GM12801 (cell line): Measurements from ENCODE around the gene NEU2.

ENCODE experiments used
- TF ChIP-seq, protein P1 (sequence below): IDR thresholded peaks from one replicate; pipeline ENCODE4 v1.5.1; 2011; ENCODE audit warnings: control low read depth; ENCODE audit not compliant: insufficient read length; ENCODE audit errors: extremely low read depth

Gene NEU2

DNA sequence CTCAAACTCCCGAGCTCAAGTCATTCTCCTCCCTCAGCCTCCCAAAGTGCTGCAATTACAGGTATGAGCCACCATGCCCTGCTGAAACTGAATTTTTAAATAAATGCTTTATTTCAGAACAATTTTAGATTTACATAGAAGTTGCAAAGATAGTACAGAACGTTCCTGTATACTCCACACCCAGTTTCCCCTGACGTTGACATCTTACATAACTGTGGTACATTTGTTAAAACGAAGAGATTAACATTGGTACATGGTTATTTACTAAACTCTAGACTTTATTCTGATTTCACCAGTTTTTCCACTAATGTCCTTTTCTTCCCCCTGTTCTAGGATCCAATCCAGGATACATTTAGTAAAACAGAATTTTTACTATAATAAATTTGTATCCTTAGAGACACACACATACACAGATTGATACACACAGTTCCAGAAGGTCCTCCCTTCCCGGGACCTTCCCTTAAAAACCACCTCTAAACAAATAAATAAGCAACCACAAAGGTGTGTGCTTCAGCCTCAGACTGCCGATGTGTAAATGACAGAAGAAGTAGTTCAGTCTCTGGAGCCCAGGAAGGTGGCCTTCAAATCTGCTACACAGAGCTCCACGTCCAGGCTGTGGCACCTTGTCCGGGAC is 6.9 kb downstream of the NEU2 start:
- TF ChIP-seq, protein P1, sequence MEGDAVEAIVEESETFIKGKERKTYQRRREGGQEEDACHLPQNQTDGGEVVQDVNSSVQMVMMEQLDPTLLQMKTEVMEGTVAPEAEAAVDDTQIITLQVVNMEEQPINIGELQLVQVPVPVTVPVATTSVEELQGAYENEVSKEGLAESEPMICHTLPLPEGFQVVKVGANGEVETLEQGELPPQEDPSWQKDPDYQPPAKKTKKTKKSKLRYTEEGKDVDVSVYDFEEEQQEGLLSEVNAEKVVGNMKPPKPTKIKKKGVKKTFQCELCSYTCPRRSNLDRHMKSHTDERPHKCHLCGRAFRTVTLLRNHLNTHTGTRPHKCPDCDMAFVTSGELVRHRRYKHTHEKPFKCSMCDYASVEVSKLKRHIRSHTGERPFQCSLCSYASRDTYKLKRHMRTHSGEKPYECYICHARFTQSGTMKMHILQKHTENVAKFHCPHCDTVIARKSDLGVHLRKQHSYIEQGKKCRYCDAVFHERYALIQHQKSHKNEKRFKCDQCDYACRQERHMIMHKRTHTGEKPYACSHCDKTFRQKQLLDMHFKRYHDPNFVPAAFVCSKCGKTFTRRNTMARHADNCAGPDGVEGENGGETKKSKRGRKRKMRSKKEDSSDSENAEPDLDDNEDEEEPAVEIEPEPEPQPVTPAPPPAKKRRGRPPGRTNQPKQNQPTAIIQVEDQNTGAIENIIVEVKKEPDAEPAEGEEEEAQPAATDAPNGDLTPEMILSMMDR = no peak

DNA sequence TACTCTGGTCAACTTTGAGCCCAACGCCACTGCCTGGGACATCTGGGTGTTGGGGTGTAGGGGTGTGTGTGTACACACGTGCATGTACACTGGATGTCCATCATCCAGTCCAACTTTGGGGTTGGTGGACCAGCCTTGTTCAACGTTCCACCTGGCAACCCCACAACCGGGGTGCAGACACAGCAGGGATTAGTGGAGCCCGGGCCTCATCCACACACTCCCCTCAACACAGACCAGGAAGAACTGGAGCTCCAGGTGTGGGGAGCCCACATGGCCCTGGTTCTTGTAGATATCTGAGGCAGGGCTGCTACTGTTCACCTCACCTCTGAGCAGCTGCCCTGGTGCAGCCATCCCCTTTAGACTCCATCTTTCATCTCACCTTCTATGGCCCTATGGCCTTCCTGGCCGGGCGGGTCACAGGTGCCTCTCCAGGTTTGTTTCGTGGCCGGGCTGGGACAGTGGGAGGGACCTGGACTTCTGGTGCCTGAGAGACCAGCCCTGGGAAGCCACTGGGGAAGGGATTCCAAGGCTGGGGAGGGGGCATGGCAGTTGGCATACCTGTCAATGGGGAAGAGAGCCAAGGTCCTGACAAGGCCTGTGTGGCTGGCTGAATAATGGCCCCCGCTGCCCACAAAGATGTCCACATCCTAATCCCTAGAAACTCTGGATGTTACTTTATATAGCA is 7.5 kb downstream of the NEU2 start:
- TF ChIP-seq, protein P1 = no peak

DNA sequence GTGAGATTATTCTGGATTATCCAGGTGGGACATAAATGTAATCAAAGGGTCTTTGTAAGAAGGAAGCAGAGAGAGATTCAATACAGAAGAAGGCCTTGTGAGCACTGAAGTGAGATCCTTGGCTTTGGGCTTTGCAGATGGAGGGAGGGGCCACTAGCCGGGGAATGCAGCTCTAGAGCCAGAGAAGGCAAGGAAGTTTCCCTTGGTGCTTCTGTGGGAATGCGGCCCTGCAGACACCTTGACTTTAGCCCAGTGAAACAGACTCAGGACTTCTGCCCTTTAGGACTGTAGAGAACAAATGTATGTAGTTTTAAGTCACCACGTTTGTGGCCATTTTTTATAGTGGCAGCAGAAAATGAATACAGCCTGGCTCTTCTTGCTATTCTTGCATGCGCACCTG is 8.1 kb downstream of the NEU2 start:
- TF ChIP-seq, protein P1 = no peak

DNA sequence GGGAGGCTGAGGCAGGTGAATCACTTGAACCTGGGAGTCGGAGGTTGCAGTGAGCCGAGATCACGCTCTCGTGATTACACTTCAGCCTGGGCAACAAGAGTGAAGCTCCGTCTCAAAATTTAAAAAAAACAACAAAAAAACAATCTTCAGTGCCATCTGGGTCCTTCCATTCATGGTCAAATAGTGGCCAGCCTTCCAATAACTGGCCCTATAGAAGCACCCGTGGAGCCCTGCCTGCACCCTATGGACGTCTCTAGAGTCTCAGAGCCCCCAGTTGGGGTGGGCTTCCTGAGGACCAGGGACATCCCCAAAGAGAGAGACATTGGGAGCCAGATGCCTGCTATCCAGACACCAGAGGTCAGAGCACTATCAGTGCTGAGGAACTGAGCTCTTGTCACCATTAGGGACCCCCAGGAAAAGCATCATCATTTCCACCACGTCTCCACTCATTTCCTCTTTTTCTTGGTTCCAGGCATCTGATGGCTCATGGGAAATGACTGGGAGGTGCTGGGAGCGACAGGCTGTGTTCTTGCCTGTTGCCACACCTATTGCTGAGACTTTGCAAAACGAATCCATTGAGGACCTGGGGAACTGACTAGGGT is 9.4 kb downstream of the NEU2 start:
- TF ChIP-seq, protein P1 = no peak

DNA sequence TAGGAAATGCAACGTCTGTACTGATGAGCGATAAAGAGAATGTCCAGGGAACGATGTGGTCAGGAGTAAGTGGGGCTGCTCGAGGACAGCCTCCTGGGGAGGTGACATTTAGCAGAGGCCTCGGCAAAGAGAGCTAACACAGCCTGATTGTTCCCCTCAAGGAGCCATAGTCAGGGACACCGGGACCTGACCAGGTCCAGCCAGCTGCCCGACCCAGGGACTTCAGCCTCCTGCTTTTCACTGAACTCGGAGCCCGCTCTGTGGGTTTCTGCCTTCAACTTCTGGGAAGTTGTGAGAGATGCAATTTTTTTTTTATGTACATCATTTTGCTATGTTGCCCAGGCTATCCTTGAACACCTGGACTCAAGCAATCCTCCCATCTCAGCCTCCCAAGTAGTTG is 10.1 kb downstream of the NEU2 start:
- TF ChIP-seq, protein P1 = no peak

DNA sequence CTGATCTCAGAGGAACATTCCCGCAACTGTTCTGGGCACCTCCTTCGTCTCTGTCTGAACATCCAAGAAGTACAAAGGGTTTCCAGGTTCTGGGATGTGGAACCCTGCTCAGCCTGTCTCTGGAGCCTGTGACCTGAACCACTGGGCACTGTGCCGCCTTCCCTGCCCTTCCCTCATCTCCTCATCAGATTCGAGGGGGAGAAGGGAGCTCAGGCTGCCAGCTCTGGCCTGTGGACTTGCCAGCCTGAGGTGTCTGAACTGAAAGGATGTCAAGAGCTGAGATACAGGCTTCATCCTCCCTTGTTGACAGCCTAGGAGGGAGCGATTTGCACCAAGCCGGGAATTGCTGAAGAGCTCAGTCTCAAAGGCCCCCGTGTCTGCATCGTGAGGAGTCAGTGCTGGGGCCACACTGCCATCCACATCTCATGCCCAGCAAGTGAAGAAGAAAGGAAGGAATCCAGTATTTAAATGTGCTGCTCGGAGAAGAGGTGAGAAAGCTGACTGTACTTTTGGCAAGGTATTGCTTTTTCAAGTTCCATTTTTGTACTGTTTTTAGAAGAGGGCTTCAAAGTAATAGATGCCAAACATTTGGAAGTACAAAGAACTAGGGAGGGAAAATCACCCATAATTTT is 12.6 kb downstream of the NEU2 start:
- TF ChIP-seq, protein P1 = no peak

DNA sequence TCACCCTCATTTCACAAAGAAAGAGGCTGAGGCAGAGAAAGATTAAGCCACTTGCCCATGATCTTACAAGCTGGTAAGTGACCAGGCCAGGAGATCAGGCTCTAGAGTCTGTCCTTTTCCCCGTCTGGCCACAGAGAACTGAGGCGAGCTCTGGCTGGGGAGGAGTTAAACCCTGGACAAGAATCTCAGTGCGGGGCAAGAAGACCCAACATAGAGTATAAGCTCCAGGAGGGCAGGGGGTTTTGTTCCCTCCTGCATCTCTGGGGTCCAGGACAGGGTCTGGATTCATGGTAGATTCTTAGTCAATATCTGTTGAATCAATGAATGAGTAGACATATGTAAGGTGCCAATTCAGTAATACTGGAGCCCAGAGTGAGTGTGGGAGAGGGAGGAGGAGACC is 14.7 kb downstream of the NEU2 start:
- TF ChIP-seq, protein P1 = no peak
